Measurements from ENCODE around the gene RIF1. TPM values are rescaled to one million over a fixed set of nuclear protein-coding genes. Genes with fewer than 3 reads are reported as not detected.

The RIF1 gene
- total RNA-seq, 1 donor from 2014 or later = 96.4 TPM

DNA sequence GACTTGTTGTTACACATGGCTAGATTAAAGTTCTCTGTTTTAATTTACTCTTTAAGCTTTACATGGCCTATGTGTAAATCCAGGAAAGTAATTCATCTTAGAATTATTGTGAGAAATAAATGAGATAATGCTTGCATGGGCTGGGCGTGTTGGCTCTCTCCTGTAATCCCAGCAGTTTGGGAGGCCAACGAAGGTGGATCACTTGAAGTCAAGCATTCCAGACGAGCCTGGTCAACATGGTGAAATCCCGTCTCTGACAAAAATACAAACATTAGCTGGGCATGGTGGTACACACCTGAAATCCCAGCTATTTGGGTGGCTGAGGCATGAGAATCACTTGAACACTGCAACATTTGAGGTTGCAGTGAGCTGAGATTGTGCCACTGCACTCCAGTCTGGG, 4.3 kb upstream of the RIF1 start:
- TF ChIP-seq, protein P1, sequence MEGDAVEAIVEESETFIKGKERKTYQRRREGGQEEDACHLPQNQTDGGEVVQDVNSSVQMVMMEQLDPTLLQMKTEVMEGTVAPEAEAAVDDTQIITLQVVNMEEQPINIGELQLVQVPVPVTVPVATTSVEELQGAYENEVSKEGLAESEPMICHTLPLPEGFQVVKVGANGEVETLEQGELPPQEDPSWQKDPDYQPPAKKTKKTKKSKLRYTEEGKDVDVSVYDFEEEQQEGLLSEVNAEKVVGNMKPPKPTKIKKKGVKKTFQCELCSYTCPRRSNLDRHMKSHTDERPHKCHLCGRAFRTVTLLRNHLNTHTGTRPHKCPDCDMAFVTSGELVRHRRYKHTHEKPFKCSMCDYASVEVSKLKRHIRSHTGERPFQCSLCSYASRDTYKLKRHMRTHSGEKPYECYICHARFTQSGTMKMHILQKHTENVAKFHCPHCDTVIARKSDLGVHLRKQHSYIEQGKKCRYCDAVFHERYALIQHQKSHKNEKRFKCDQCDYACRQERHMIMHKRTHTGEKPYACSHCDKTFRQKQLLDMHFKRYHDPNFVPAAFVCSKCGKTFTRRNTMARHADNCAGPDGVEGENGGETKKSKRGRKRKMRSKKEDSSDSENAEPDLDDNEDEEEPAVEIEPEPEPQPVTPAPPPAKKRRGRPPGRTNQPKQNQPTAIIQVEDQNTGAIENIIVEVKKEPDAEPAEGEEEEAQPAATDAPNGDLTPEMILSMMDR (IDR thresholded peaks at IDR 0.05) = no peak
- no peak for TF ChIP-seq EZH2phosphoT487 (IDR thresholded peaks at IDR 0.05)
- TF ChIP-seq EZH2 (IDR thresholded peaks at IDR 0.05) = no peak
- H3K27ac ChIP-seq = no peak overlapping the region
- H3K4me1 Mint-ChIP-seq = peaks cover 4% of the 10 kb centered on the region
- no peaks in the 10 kb centered on the region for H3K27me3 ChIP-seq
- H3F3A ChIP-seq (ENCODE audit: low read depth) = peaks cover 4% of the 10 kb centered on the region
- no peak overlapping the region for H3K9ac ChIP-seq
- peaks cover 1% of the 10 kb centered on the region for H4K20me1 ChIP-seq (ENCODE audit: low read depth)
- no peaks in the 10 kb centered on the region for H3K4me1 ChIP-seq
- no peaks in the 10 kb centered on the region for H3K9me3 ChIP-seq (ENCODE audit: low read depth)
- no peaks in the 10 kb centered on the region for H3K9me3 Mint-ChIP-seq
- no peak overlapping the region for H3K27ac Mint-ChIP-seq
- H3K79me2 ChIP-seq (ENCODE audit: low read depth) = peaks cover 6% of the 10 kb centered on the region
- peaks cover under 1% of the 10 kb centered on the region for H3K27me3 Mint-ChIP-seq (ENCODE audit: insufficient read depth, low read depth)
- no peak overlapping the region for H3K4me3 ChIP-seq
- H3K4me3 Mint-ChIP-seq = no peak overlapping the region
- peaks cover 2% of the 10 kb centered on the region for H3K36me3 Mint-ChIP-seq
- no peak overlapping the region for H3K4me2 ChIP-seq
- no peaks in the 10 kb centered on the region for H3K36me3 ChIP-seq
- no peak for DNase-seq (ENCODE audit: low spot score)
- H2AFZ ChIP-seq (replicated peaks) = no peak overlapping the region

DNA sequence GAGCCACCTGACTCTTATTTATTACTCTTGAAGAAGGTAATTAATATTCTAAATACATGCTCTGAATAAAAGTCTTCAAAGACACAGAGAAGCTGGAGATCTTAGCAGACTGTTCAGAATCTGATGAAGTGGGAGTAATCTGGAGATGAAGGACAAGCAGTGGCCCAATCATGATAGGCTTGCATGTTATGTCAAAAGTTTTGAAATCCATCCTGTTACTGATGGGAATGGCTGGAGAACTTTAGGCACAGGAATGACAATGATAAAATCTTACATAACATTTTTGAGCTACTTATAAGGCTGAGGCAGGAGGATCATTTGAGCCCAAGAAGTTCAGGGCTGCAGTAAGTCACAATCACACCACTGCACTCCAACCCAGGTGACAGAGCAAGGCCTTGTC, 2.4 kb upstream of the RIF1 start:
- Histone ChIP-seq H3K27ac (no peak overlapping the region), H3F3A (ENCODE audit: low read depth) (peaks cover 4% of the 10 kb centered on the region), H2AFZ (replicated peaks) (no peak overlapping the region), H3K9ac (no peak overlapping the region), H3K9me3 (ENCODE audit: low read depth) (no peaks in the 10 kb centered on the region), H3K4me1 (peaks cover 10% of the 10 kb centered on the region), H3K36me3 (no peaks in the 10 kb centered on the region), H3K79me2 (ENCODE audit: low read depth) (peaks cover 25% of the 10 kb centered on the region), H3K4me3 (no peak overlapping the region), H3K4me2 (no peak overlapping the region), H3K27me3 (no peaks in the 10 kb centered on the region), H4K20me1 (ENCODE audit: low read depth) (peaks cover 20% of the 10 kb centered on the region)
- Mint-ChIP-seq H3K4me3 (no peak overlapping the region), H3K4me1 (peaks cover 15% of the 10 kb centered on the region), H3K27me3 (ENCODE audit: insufficient read depth, low read depth) (peaks cover 4% of the 10 kb centered on the region), H3K27ac (no peak overlapping the region), H3K9me3 (no peaks in the 10 kb centered on the region), H3K36me3 (peaks cover 6% of the 10 kb centered on the region)
- TF ChIP-seq EZH2phosphoT487 (IDR thresholded peaks at IDR 0.05) (no peak), EZH2 (IDR thresholded peaks at IDR 0.05) (no peak)
- TF ChIP-seq, protein P1 (IDR thresholded peaks at IDR 0.05) = no peak
- no peak for DNase-seq (ENCODE audit: low spot score)

DNA sequence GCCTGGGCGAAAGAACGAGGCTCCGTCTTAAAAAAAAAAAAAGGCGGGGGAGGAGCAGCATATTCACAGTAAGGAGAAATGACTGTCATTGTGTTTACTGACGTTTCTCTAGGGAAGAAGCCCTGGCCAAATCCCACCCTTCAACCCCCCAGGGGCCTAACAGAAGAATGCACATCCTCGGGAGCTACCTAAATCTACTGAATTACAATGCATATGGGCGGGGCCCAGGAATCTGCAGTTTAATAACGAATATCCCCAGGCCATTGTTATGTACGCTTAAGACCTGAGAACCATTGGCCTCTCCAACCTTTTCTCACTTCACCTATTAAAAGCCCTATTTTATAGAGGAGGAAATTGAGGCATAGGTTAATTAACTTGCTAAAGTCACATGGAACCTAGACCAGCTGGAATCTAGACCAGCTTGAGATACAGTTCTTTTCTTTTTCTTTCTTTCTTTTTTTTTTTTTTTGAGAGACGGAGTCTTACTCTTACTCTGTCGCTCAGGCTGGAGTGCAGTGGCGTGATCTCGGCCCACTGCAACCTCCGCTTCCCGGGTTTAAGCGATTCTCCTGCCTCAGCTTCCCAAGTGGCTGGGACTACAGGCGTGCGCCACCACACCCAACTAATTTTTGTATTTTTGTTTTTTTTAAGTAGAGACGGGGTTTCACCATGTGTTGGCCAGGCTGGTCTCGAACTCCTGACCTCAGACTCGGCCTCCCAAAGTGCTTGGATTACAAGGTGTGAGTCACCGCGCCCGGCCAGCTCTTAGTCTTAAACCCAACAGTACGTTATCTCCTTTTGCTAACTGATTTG, 708 bp upstream of the RIF1 start:
- peaks cover 15% of the 10 kb centered on the region for H3K36me3 Mint-ChIP-seq
- no peak overlapping the region for H3K27ac ChIP-seq
- no peaks in the 10 kb centered on the region for H3K9me3 Mint-ChIP-seq

More for the DNA sequence above, 708 bp upstream of the RIF1 start:
- no peak overlapping the region for H3K4me2 ChIP-seq
- no peak overlapping the region for H3K27ac Mint-ChIP-seq
- peaks cover 7% of the 10 kb centered on the region for H3K36me3 ChIP-seq
- peak overlapping the region; percentile 98 for H3K4me3 Mint-ChIP-seq
- no peaks in the 10 kb centered on the region for H3K9me3 ChIP-seq (ENCODE audit: low read depth)
- peaks cover 37% of the 10 kb centered on the region for H4K20me1 ChIP-seq (ENCODE audit: low read depth)
- TF ChIP-seq, protein P1 (IDR thresholded peaks at IDR 0.05) = no peak
- TF ChIP-seq EZH2 (IDR thresholded peaks at IDR 0.05) = no peak
- TF ChIP-seq EZH2phosphoT487 (IDR thresholded peaks at IDR 0.05) = no peak
- peak overlapping the region; percentile 90 for H2AFZ ChIP-seq (replicated peaks)
- no peak for DNase-seq (ENCODE audit: low spot score)
- H3K4me1 Mint-ChIP-seq = peaks cover 15% of the 10 kb centered on the region
- peaks cover 4% of the 10 kb centered on the region for H3F3A ChIP-seq (ENCODE audit: low read depth)
- no peaks in the 10 kb centered on the region for H3K27me3 ChIP-seq
- peaks cover 10% of the 10 kb centered on the region for H3K4me1 ChIP-seq
- H3K27me3 Mint-ChIP-seq (ENCODE audit: insufficient read depth, low read depth) = peaks cover 4% of the 10 kb centered on the region
- peaks cover 42% of the 10 kb centered on the region for H3K79me2 ChIP-seq (ENCODE audit: low read depth)
- H3K4me3 ChIP-seq = peak overlapping the region; percentile 99
- H3K9ac ChIP-seq = no peak overlapping the region
